Ovary (tissue), 9 donors: Measurements from ENCODE around the gene GALNT17. TPM values are rescaled to one million over a fixed set of nuclear protein-coding genes. Genes with fewer than 3 reads are reported as not detected.

Source experiments
- DNase-seq, 5 donors: peaks; one replicate each; pipeline ENCODE4 v3.0.0-alpha.2; 2019 to 2020
- H3K27ac ChIP-seq, 2 donors: fragments of 200-600 bp; one replicate each; pipeline versions ENCODE4 v1.5.1 to v1.8.0; 2019 to 2022
- H3K27me3 ChIP-seq: fragments of 200-600 bp; one replicate; pipeline ENCODE4 v1.8.0; 2022
- H3K36me3 ChIP-seq: fragments of 200-600 bp; sonication (generic); one replicate; pipeline ENCODE4 v1.5.1; 2019
- H3K4me1 ChIP-seq: one replicate; pipeline ENCODE4 v1.8.1; 2013; ENCODE audit warnings: mild to moderate bottlenecking, moderate library complexity; ENCODE audit not compliant: insufficient read depth
- H3K4me3 ChIP-seq: fragments of 200-600 bp; sonication (generic); one replicate; pipeline ENCODE4 v1.5.1; 2017
- H3K9me3 ChIP-seq, 2 donors: fragments of 200-600 bp in 1 of 2; sonication (generic) in 1 of 2; one replicate each; pipeline versions ENCODE4 v1.5.1 to v1.8.1; 2013 to 2019; ENCODE audit warnings: mild to moderate bottlenecking in 1 of 2, moderate library complexity in 1 of 2
- EP300 ChIP-seq: sonication (generic); formaldehyde crosslinking; IDR thresholded peaks from one replicate; pipeline ENCODE4 v1.6.1; 2017; ENCODE audit warnings: antibody characterized with exemption
- POLR2A ChIP-seq: fragments of 450-650 bp; IDR thresholded peaks from one replicate; pipeline ENCODE4 v1.6.1; 2017; ENCODE audit warnings: antibody characterized with exemption, mild to moderate bottlenecking, moderate library complexity
- WGBS, 3 donors: extraction: QIAGEN DNeasy Blood & Tissue Kit in 1 of 3; methylation state at CpG; one replicate each; pipeline versions ENCODE4 v1.1.5 to v1.1.7; 2013 to 2017; 5-methylcytosine and 5-hydroxymethylcytosine counted together
- intact Hi-C, 4 donors: fragments of 100-400 bp; cut with DNase I; formaldehyde crosslinking; loops; one replicate each; pipeline versions ENCODE4 v1.11.0 to v1.15.1; 2022 to 2023
- polyA plus RNA-seq, 2 donors: library from polyadenylated mRNA; stranded (reverse); fragments of 200-250 nt in 1 of 2; fragments of 350-450 nt in 1 of 2; fragmentation: Illumina TruSeq in 1 of 2; extraction: RNeasy Lipid Tissue Mini Kit (QIAGEN cat#74804) in 1 of 2; gene quantifications; one replicate each; pipeline ENCODE4 v1.2.3, GENCODE V29; 2013 to 2014
- total RNA-seq, 7 donors: library from RNA; depleted of rRNA in 2 of 7; stranded (reverse); fragments of >200 nt in 2 of 7; fragmentation: NEBNext Ultra II Directional in 3 of 7; extraction: Animal tissue kit (Norgen Biotek cat#: 25700) in 3 of 7; gene quantifications; one replicate each; pipeline versions ENCODE4 v1.1.0 to v1.2.4, GENCODE V29; 2016 to 2023
- TF ChIP-seq, protein P1 (sequence below), 3 donors: fragments of 450-650 bp in 2 of 3; fragments of 200-600 bp in 1 of 3; IDR thresholded peaks; one replicate each; pipeline versions ENCODE4 v1.5.1 to v1.8.0; 2016 to 2022; ENCODE audit warnings: antibody characterized with exemption in 3 of 3, mild to moderate bottlenecking in 1 of 3
- donor health status: DM: no; HTN: no; CAD: no; lungs with moderate emphysema.
- donor health status: DM: no; HTN: no; CAD: no.
- donor health status: Bipolar disorder and iron deficiency.
- donor health status: DM: yes; HTN: yes; CAD: no.
- donor health status: DM: no; HTN: no; CAD: no.
- donor health status: DM: yes; HTN: yes; CAD: no.

Gene GALNT17
- total and polyA plus RNA-seq, 9 donors = 13.4 to 90.1 (median 57.1) TPM

DNA sequence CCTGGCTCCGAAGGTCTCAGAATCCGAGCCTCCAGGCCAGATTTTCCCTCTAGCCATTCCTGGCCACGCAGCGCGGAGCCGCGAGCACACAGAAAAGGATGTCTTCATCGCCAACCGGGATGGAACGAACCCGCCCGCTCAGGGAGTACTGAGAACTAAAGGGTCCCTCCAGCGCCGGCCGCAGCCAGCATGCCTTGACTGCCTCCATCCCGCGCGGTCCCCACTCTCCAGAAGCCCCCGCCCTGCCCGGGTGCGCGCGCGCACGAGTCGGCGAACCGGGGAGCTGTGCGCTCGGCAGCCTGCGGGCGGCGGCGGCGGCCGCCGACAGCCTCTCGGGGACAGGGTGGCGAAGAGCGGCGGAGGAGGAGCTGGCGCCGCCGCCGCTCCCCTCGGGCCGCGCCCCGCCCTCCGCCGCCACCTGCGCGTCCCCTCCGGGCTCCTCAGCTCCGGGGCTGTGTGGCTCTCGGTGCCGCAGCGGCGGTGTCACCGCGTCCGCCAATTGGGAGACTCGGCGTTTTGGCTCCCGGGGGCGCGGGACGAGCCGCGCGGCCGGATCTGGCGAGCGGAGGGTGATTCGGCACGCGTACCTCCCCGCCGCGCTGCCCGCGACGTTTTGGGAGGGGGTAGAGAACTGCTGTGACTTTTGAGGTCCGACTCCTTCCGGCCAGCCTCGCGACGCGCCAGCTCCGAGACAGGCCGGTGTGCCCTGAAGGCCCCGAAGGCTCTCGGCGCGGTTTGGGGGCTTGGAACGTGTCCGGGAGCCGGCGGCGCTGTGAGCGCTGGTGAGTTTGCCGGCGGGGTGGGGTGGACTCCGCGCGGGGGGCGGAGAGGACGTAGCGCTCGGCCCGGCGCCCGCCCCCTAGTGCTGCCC lies 453 bp upstream of the GALNT17 start:
- DNase-seq = peak; percentile 82 to 86 (median 85)
- 0 to 1% (median 0%) methylated on average over 49 to 113 of the region's 113 CpGs for WGBS, 3 donors
- no peaks in the 10 kb centered on the region for H3K27me3 ChIP-seq

DNA sequence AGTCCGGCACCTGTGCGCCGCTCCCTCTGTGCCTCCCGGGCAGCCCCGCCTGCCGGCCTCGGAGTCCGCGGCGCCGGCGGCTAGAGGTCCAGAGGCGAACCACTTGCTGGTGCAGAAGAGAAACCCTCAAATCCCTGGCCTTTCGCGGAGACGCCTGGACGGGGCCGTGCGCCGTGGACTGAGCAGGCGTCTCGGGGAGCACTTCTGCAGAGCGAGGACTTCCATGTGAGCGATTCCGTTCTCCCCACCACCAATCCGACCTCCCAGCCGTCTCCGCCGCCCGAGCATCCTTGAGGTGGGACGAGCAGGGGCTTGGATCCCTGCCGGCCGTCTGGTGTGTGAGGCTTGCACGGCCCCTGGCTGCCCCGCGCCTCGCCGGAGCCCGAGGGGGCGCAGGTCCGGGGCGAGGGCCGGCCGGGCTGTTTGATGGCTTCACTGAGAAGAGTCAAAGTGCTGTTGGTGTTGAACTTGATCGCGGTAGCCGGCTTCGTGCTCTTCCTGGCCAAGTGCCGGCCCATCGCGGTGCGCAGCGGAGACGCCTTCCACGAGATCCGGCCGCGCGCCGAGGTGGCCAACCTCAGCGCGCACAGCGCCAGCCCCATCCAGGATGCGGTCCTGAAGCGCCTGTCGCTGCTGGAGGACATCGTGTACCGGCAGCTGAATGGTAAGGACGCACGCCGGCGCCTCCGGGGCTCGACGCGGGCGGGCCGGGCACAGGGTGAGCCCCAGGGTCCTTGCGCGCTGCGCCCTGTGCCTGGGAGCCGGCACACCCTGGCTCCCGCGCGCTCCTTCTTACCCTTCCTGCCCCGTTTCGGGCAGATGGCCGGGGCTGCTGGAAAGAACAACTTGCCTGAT lies 660 bp downstream of the GALNT17 start:
- H3K4me3 ChIP-seq = peak overlapping the region; percentile 60
- H3K27ac ChIP-seq = peak overlapping the region; percentile 73 to 87
- TF ChIP-seq POLR2A (peak; percentile 8), EP300 (no peak)
- intact Hi-C loops = loop anchor here in 2 of 4 donors (2.0 to 10.0 kb wide), 2 partner anchors 68 to 102 kb away; no protein-coding TSS in a partner anchor
- DNase-seq = peak; percentile 48 to 70 (median 52)
- H3K9me3 ChIP-seq = no peaks in the 10 kb centered on the region
- no peaks in the 10 kb centered on the region for H3K36me3 ChIP-seq
- peaks cover 8% of the 10 kb centered on the region for H3K4me1 ChIP-seq
- no peaks in the 10 kb centered on the region for H3K27me3 ChIP-seq
- WGBS, 3 donors = 1 to 2% (median 1%) methylated on average over 45 to 88 of the region's 88 CpGs

More for the DNA sequence above, 453 bp upstream of the GALNT17 start:
- Histone ChIP-seq H3K27ac (peak overlapping the region; percentile 73 to 87), H3K4me1 (peaks cover 8% of the 10 kb centered on the region), H3K4me3 (peak overlapping the region; percentile 60), H3K36me3 (no peaks in the 10 kb centered on the region), H3K9me3 (no peaks in the 10 kb centered on the region)
- TF ChIP-seq EP300 (no peak), POLR2A (peak; percentile 38)
- TF ChIP-seq, protein P1, sequence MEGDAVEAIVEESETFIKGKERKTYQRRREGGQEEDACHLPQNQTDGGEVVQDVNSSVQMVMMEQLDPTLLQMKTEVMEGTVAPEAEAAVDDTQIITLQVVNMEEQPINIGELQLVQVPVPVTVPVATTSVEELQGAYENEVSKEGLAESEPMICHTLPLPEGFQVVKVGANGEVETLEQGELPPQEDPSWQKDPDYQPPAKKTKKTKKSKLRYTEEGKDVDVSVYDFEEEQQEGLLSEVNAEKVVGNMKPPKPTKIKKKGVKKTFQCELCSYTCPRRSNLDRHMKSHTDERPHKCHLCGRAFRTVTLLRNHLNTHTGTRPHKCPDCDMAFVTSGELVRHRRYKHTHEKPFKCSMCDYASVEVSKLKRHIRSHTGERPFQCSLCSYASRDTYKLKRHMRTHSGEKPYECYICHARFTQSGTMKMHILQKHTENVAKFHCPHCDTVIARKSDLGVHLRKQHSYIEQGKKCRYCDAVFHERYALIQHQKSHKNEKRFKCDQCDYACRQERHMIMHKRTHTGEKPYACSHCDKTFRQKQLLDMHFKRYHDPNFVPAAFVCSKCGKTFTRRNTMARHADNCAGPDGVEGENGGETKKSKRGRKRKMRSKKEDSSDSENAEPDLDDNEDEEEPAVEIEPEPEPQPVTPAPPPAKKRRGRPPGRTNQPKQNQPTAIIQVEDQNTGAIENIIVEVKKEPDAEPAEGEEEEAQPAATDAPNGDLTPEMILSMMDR (IDR thresholded peaks at IDR 0.05) = peak in 2 of 3 donors; percentile 49 to 55
- intact Hi-C loops = loop anchor here in 3 of 4 donors (2.0 to 10.0 kb wide), 3 partner anchors 69 to 597 kb away; no protein-coding TSS in a partner anchor

DNA sequence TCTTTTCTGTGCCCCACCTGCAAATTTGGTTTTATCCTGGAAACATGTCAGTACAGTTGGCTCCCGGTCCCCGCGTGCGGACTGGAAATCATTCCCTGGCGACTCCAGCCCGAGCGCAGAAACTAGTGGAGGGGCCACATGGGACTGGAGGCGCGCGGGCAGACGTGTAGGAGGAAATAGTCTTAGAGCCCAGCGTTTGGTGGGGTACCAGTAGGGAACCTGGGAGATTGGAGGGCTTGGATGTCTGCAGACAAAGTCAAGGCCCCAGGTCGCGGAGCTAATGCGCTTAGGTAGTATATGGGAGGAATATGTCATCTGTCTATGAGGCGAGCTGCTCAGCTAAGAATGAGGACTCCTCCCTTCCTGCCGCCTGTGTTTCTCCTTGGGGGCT lies 1.3 kb downstream of the GALNT17 start:
- Histone ChIP-seq H3K4me3 (peak overlapping the region; percentile 60), H3K9me3 (no peaks in the 10 kb centered on the region), H3K36me3 (no peaks in the 10 kb centered on the region), H3K27ac (peak overlapping the region in 1 of 2 donors; percentile 87), H3K4me1 (peaks cover 8% of the 10 kb centered on the region), H3K27me3 (no peaks in the 10 kb centered on the region)
- intact Hi-C loops = loop anchor here in 2 of 4 donors (2.0 to 10.0 kb wide), 2 partner anchors 68 to 102 kb away; no protein-coding TSS in a partner anchor
- TF ChIP-seq, protein P1 (IDR thresholded peaks at IDR 0.05) = no peak
- TF ChIP-seq POLR2A (no peak), EP300 (no peak)
- WGBS, 3 donors = 24 to 49% (median 27%) methylated on average over 17 of the region's 17 CpGs
- DNase-seq = peak in 4 of 5 donors; percentile 26 to 53 (median 44)

DNA sequence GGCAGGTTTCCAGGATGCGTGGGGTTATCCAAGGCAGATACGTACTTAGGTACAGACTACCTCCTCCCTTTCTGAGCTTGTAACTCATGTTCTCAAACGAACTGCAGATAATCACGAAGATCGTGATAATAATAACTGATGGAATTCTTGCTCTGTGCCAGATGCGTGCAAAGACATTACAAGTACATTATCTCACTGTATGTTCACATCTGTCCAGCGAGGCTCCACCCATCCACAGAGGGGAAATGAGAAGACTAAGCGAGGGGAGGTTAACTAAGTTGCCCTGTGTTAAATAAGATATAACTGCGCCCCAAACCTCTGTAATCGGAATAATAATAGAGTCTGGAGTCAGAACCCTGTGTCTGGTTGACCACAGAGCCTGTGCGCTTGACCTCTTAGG lies 1.9 kb downstream of the GALNT17 start:
- no peaks in the 10 kb centered on the region for H3K36me3 ChIP-seq
- no peaks in the 10 kb centered on the region for H3K27me3 ChIP-seq
- no peak for DNase-seq
- intact Hi-C loops = loop anchor here in 2 of 4 donors (2.0 to 10.0 kb wide), 2 partner anchors 67 to 101 kb away; no protein-coding TSS in a partner anchor
- peaks cover 8% of the 10 kb centered on the region for H3K4me1 ChIP-seq
- WGBS, 3 donors = 83 to 91% (median 87%) methylated on average over 11 of the region's 11 CpGs
- H3K9me3 ChIP-seq = no peaks in the 10 kb centered on the region
- TF ChIP-seq EP300 (no peak), POLR2A (no peak)
- TF ChIP-seq, protein P1 (IDR thresholded peaks at IDR 0.05) = no peak
- peak overlapping the region; percentile 8 for H3K4me3 ChIP-seq
- H3K27ac ChIP-seq = no peak overlapping the region
